ENCODE results near the gene SLC17A9. TPM values are rescaled to one million over a fixed set of nuclear protein-coding genes. Genes with fewer than 3 reads are reported as not detected.

SLC17A9 gene
- total and polyA plus RNA-seq, 2 of the 8 experiments (the other 6 are each of a cell fraction or from before 2014, with no cell fraction given): 23.5 to 35.2 TPM

- no peak overlapping the region for H3K18ac ChIP-seq (ENCODE audit: extremely low read depth, low read length)
- no peak for FAIRE-seq
- H3K4me3 ChIP-seq (ENCODE audit: extremely low read depth in 1 of 4, insufficient read depth in 2 of 4, low read depth in 3 of 4, low read length in 4 of 4): no peak overlapping the region
- ChIA-PET POLR2A (ENCODE audit: partially characterized antibody) (interaction anchor here (0.8 to 1.5 kb wide), 7 partner anchors 10 to 78 kb away, joined by 3 to 4 read pairs (median 3); partner anchors contain the start of gene GID8), CTCF (ENCODE audit: partially characterized antibody) (interaction anchor here (0.6 to 2.9 kb wide), 7 partner anchors 15 to 76 kb away, joined by 3 to 6 read pairs (median 3); partner anchors contain the start of gene DIDO1)
- no peak overlapping the region for H4K91ac ChIP-seq (replicated peaks; ENCODE audit: insufficient read length, low read length)
- H3K4ac ChIP-seq (replicated peaks; ENCODE audit: insufficient read length, low read depth, low read length): no peak overlapping the region
- no peak overlapping the region for H4K5ac ChIP-seq (ENCODE audit: insufficient read length, low read depth, low read length)
- H2BK15ac ChIP-seq (ENCODE audit: low read length): no peak overlapping the region
- H3K14ac ChIP-seq (ENCODE audit: insufficient read length): no peak overlapping the region
- no peak overlapping the region for H2BK120ac ChIP-seq (replicated peaks; ENCODE audit: low read depth, low read length)
- H3K36me3 ChIP-seq (ENCODE audit: control insufficient read depth in 2 of 4, insufficient read depth in 4 of 4, low read length in 3 of 4): peaks cover 3 to 6% (median 5%) of the 10 kb centered on the region in 4 experiments; a peak in 5 of 8 replicates
- H3K79me2 ChIP-seq (ENCODE audit: control insufficient read depth in 1 of 2, insufficient read depth in 2 of 2, low read length in 2 of 2): peaks cover 0 to 9% of the 10 kb centered on the region in 2 experiments; a peak in 1 of 4 replicates
- H3K27me3 ChIP-seq (replicated peaks in 1 of 4; ENCODE audit: control insufficient read depth in 3 of 4, extremely low read depth in 1 of 4, insufficient read depth in 3 of 4, low read length in 3 of 4): no peaks in the 10 kb centered on the region
- WGBS, 2 experiments (ENCODE audit: extremely low coverage in 1 of 2, insufficient coverage in 1 of 2, insufficient read length in 1 of 2, insufficient replicate concordance in 2 of 2, low coverage in 1 of 2, low lambda C conversion rate in 2 of 2, missing lambda C conversion rate in 1 of 2): 92% methylated on average over 35 of the region's 36 CpGs; no CpG with 5 or more reads in 1 of the 2 experiments
- no peak overlapping the region for H2BK20ac ChIP-seq (ENCODE audit: low read length)
- no peak overlapping the region for H3K27ac ChIP-seq (ENCODE audit: low read depth, low read length)
- H2BK5ac ChIP-seq (ENCODE audit: low read depth, low read length): no peak overlapping the region
- peaks cover 3% of the 10 kb centered on the region; the same call in 1 of the 2 replicates for H3K79me1 ChIP-seq (ENCODE audit: low read depth, low read length)
- H4K8ac ChIP-seq (ENCODE audit: extremely low read depth, insufficient read depth, low read length): peak overlapping the region; percentile 45; the same call in 1 of the 2 replicates
- no peak overlapping the region for H3K56ac ChIP-seq (replicated peaks; ENCODE audit: insufficient read length, low read depth, low read length)
- no peak for DNase-seq (ENCODE audit: low read depth in 1 of 2, low spot score in 2 of 2)
- H2BK12ac ChIP-seq (ENCODE audit: low read depth, low read length): no peak overlapping the region
- no peak overlapping the region for H3K4me2 ChIP-seq (ENCODE audit: insufficient read depth in 1 of 2, low read depth in 2 of 2, low read length in 2 of 2)
- no peak overlapping the region for H3K9ac ChIP-seq (replicated peaks in 1 of 4; ENCODE audit: extremely low read depth in 1 of 4, low read depth in 3 of 4, low read length in 3 of 4)
- no peaks in the 10 kb centered on the region for H3K9me3 ChIP-seq (ENCODE audit: insufficient read depth in 2 of 2, low read depth in 1 of 2, low read length in 1 of 2)
- peaks cover 2 to 22% (median 16%) of the 10 kb centered on the region in 4 experiments for H3K4me1 ChIP-seq (replicated peaks in 1 of 4; ENCODE audit: control insufficient read depth in 3 of 4, insufficient read depth in 4 of 4, low read length in 3 of 4)
- no peak overlapping the region for H3K23ac ChIP-seq (ENCODE audit: insufficient read length)
- 0 out of 2 replicates have a peak overlapping the region, but pooled peaks have one; percentile 4 for H2AK5ac ChIP-seq (ENCODE audit: low read depth, low read length)
- H3K23me2 ChIP-seq (ENCODE audit: low read depth, low read length): peaks cover 10% of the 10 kb centered on the region; the same call in 1 of the 2 replicates
- H4K20me1 ChIP-seq (replicated peaks in 1 of 2; ENCODE audit: control insufficient read depth in 1 of 2, insufficient read depth in 2 of 2, low read length in 2 of 2): peaks cover 2 to 12% of the 10 kb centered on the region in 2 experiments
- no peak overlapping the region for H2AFZ ChIP-seq (ENCODE audit: low read length)
These were observed 4.9 kb downstream of the SLC17A9 start for GRCh38 chr20:62957136-62958117.

Data from H1 (cell line).